Karpas-422 (cell line): Measurements from ENCODE around the gene HEBP2. TPM values are rescaled to one million over a fixed set of nuclear protein-coding genes. Genes with fewer than 3 reads are reported as not detected.

Experiments
- DNase-seq: peaks from one replicate; pipeline ENCODE4 v3.0.0-alpha.2; 2015
- H2AFZ ChIP-seq: fragments of 200-600 bp; sonication (generic); 2 replicates; pipeline ENCODE4 v1.6.1; 2014; ENCODE audit warnings: antibody characterized with exemption, low read length, mixed read lengths
- H3K27ac ChIP-seq: fragments of 200-600 bp; sonication (generic); 2 replicates; pipeline ENCODE4 v1.5.1; 2014; ENCODE audit warnings: mild to moderate bottlenecking, low read length, moderate library complexity
- H3K27me3 ChIP-seq: fragments of 200-600 bp; sonication (generic); 2 replicates; pipeline ENCODE4 v1.6.1; 2014; ENCODE audit warnings: low read length, mixed read lengths
- H3K36me3 ChIP-seq: fragments of 200-600 bp; sonication (generic); 2 replicates; pipeline ENCODE4 v1.6.1; 2014; ENCODE audit warnings: low read length, mixed read lengths; ENCODE audit not compliant: insufficient read depth
- H3K4me1 ChIP-seq: fragments of 200-600 bp; sonication (generic); 2 replicates; pipeline ENCODE4 v1.6.1; 2014; ENCODE audit warnings: mild to moderate bottlenecking, low read length, mixed read lengths
- H3K4me2 ChIP-seq: fragments of 200-600 bp; sonication (generic); 2 replicates; pipeline ENCODE4 v1.6.1; 2014; ENCODE audit warnings: low read length, low read depth, mild to moderate bottlenecking; ENCODE audit not compliant: poor library complexity, severe bottlenecking
- H3K4me3 ChIP-seq: fragments of 200-600 bp; sonication (generic); 2 replicates; pipeline ENCODE4 v1.5.1; 2014; ENCODE audit warnings: mild to moderate bottlenecking, antibody characterized with exemption, low read length, mixed read lengths
- H3K79me2 ChIP-seq: fragments of 200-600 bp; sonication (generic); 2 replicates; pipeline ENCODE4 v1.6.1; 2014; ENCODE audit warnings: mild to moderate bottlenecking, low read length, mixed read lengths
- H3K9ac ChIP-seq: fragments of 200-600 bp; sonication (generic); 2 replicates; pipeline ENCODE4 v1.6.0; 2014; ENCODE audit warnings: low read length
- H3K9me2 ChIP-seq: fragments of 200-600 bp; sonication (generic), shearing (Covaris generic); replicated peaks from 2 replicates; pipeline ENCODE4 v1.6.0; 2014; ENCODE audit warnings: mild to moderate bottlenecking, low read length, moderate library complexity; ENCODE audit not compliant: insufficient read depth
- H3K9me3 ChIP-seq: fragments of 300-700, 200-600 bp; sonication (generic); 2 replicates; pipeline ENCODE4 v1.6.1; 2014; ENCODE audit warnings: low read length, mixed read lengths
- H4K20me1 ChIP-seq: fragments of 200-600 bp; sonication (generic); 2 replicates; pipeline ENCODE4 v1.6.1; 2014; ENCODE audit warnings: mild to moderate bottlenecking, antibody characterized with exemption, low read length, low read depth; ENCODE audit not compliant: insufficient read depth
- total RNA-seq: library from RNA; depleted of rRNA; stranded (reverse); fragments of >200 nt; shearing (Covaris generic); gene quantifications from 2 replicates; pipeline ENCODE4 v1.2.3, GENCODE V29; 2014; ENCODE audit warnings: low replicate concordance

HEBP2 gene
- total RNA-seq, 1 experiment from 2014 or later: 41.9 TPM

- H3K27ac ChIP-seq: no peak overlapping the region
Measured at GRCh38 chr6:138415125-138415524, 11.1 kb downstream of the HEBP2 start.

GRCh38 chr6:138416206-138416605 lies 12.2 kb downstream of the HEBP2 start:
- H3K4me3 ChIP-seq: no peak overlapping the region
- no peak overlapping the region for H3K4me2 ChIP-seq
- no peaks in the 10 kb centered on the region for H3K27me3 ChIP-seq
- H3K9me2 ChIP-seq: no peaks in the 10 kb centered on the region
- H3K27ac ChIP-seq: no peak overlapping the region
- H3K4me1 ChIP-seq: no peaks in the 10 kb centered on the region
- no peak overlapping the region for H2AFZ ChIP-seq
- H3K9ac ChIP-seq: no peak overlapping the region
- DNase-seq: no peak
- no peaks in the 10 kb centered on the region for H4K20me1 ChIP-seq
- no peaks in the 10 kb centered on the region for H3K9me3 ChIP-seq
- H3K36me3 ChIP-seq: peaks cover 14% of the 10 kb centered on the region; the same call in 1 of the 2 replicates
- H3K79me2 ChIP-seq: no peaks in the 10 kb centered on the region

More at GRCh38 chr6:138415125-138415524, 11.1 kb downstream of the HEBP2 start:
- Histone ChIP-seq H3K79me2 (no peaks in the 10 kb centered on the region), H3K4me2 (no peak overlapping the region), H3K4me3 (no peak overlapping the region), H2AFZ (no peak overlapping the region), H4K20me1 (no peaks in the 10 kb centered on the region), H3K9ac (no peak overlapping the region), H3K9me2 (no peaks in the 10 kb centered on the region), H3K9me3 (no peaks in the 10 kb centered on the region), H3K36me3 (peaks cover 15% of the 10 kb centered on the region; the same call in 1 of the 2 replicates), H3K27me3 (no peaks in the 10 kb centered on the region), H3K4me1 (no peaks in the 10 kb centered on the region)
- no peak for DNase-seq

- Histone ChIP-seq H3K9me2 (no peaks in the 10 kb centered on the region), H2AFZ (no peak overlapping the region), H3K9ac (no peak overlapping the region), H3K27ac (no peak overlapping the region), H3K9me3 (no peaks in the 10 kb centered on the region), H3K4me2 (no peak overlapping the region), H3K4me3 (no peak overlapping the region), H3K4me1 (no peaks in the 10 kb centered on the region), H3K36me3 (peaks cover 5% of the 10 kb centered on the region; the same call in 1 of the 2 replicates), H3K27me3 (no peaks in the 10 kb centered on the region), H4K20me1 (no peaks in the 10 kb centered on the region), H3K79me2 (no peaks in the 10 kb centered on the region)
- no peak for DNase-seq
Measured at GRCh38 chr6:138417493-138418117, 13.6 kb downstream of the HEBP2 start.

GRCh38 chr6:138418118-138418742 lies 14.2 kb downstream of the HEBP2 start:
- DNase-seq: no peak
- Histone ChIP-seq H3K36me3 (peaks cover 5% of the 10 kb centered on the region; the same call in 1 of the 2 replicates), H3K9me2 (no peaks in the 10 kb centered on the region), H3K9ac (no peak overlapping the region), H3K4me1 (no peaks in the 10 kb centered on the region), H3K27me3 (no peaks in the 10 kb centered on the region), H2AFZ (no peak overlapping the region), H3K27ac (no peak overlapping the region), H3K4me2 (no peak overlapping the region), H3K79me2 (no peaks in the 10 kb centered on the region), H3K9me3 (no peaks in the 10 kb centered on the region), H4K20me1 (no peaks in the 10 kb centered on the region), H3K4me3 (no peak overlapping the region)

GRCh38 chr6:138419766-138420165 lies 15.7 kb downstream of the HEBP2 start:
- no peaks in the 10 kb centered on the region for H3K79me2 ChIP-seq
- H3K27me3 ChIP-seq: no peaks in the 10 kb centered on the region
- no peaks in the 10 kb centered on the region for H3K4me1 ChIP-seq
- no peaks in the 10 kb centered on the region for H4K20me1 ChIP-seq
- no peaks in the 10 kb centered on the region for H3K9me2 ChIP-seq
- no peak overlapping the region for H3K27ac ChIP-seq
- H3K4me3 ChIP-seq: no peak overlapping the region
- no peak overlapping the region for H3K9ac ChIP-seq
- no peaks in the 10 kb centered on the region for H3K9me3 ChIP-seq
- H3K36me3 ChIP-seq: no peaks in the 10 kb centered on the region
- no peak for DNase-seq
- no peak overlapping the region for H3K4me2 ChIP-seq
- no peak overlapping the region for H2AFZ ChIP-seq

- H3K9me3 ChIP-seq: no peaks in the 10 kb centered on the region
Measured at GRCh38 chr6:138420356-138420755, 16.3 kb downstream of the HEBP2 start.

GRCh38 chr6:138421089-138421488 lies 17.1 kb downstream of the HEBP2 start:
- Histone ChIP-seq H2AFZ (no peak overlapping the region), H3K4me3 (no peak overlapping the region), H3K27me3 (no peaks in the 10 kb centered on the region), H3K27ac (no peak overlapping the region), H3K9me2 (no peaks in the 10 kb centered on the region), H3K4me1 (no peaks in the 10 kb centered on the region), H3K36me3 (no peaks in the 10 kb centered on the region), H3K79me2 (no peaks in the 10 kb centered on the region), H4K20me1 (no peaks in the 10 kb centered on the region), H3K9ac (no peak overlapping the region), H3K4me2 (no peak overlapping the region), H3K9me3 (no peaks in the 10 kb centered on the region)
- no peak for DNase-seq

More at GRCh38 chr6:138420356-138420755, 16.3 kb downstream of the HEBP2 start:
- no peaks in the 10 kb centered on the region for H3K4me1 ChIP-seq
- H3K27me3 ChIP-seq: no peaks in the 10 kb centered on the region
- H3K79me2 ChIP-seq: no peaks in the 10 kb centered on the region
- H4K20me1 ChIP-seq: no peaks in the 10 kb centered on the region
- H3K4me2 ChIP-seq: no peak overlapping the region
- H3K4me3 ChIP-seq: no peak overlapping the region
- H3K36me3 ChIP-seq: no peaks in the 10 kb centered on the region
- no peak overlapping the region for H3K9ac ChIP-seq
- DNase-seq: no peak
- H3K9me2 ChIP-seq: no peaks in the 10 kb centered on the region
- H2AFZ ChIP-seq: no peak overlapping the region
- H3K27ac ChIP-seq: no peak overlapping the region

GRCh38 chr6:138421608-138422007 lies 17.6 kb downstream of the HEBP2 start:
- H2AFZ ChIP-seq: no peak overlapping the region
- no peaks in the 10 kb centered on the region for H3K27me3 ChIP-seq
- H3K4me1 ChIP-seq: no peaks in the 10 kb centered on the region
- DNase-seq: no peak
- no peaks in the 10 kb centered on the region for H3K36me3 ChIP-seq
- H3K4me3 ChIP-seq: no peak overlapping the region
- no peak overlapping the region for H3K4me2 ChIP-seq
- H3K9ac ChIP-seq: no peak overlapping the region
- H4K20me1 ChIP-seq: no peaks in the 10 kb centered on the region
- no peaks in the 10 kb centered on the region for H3K9me3 ChIP-seq
- H3K79me2 ChIP-seq: no peaks in the 10 kb centered on the region
- H3K27ac ChIP-seq: no peak overlapping the region
- H3K9me2 ChIP-seq: no peaks in the 10 kb centered on the region
